Measurements from ENCODE around the gene C1QL4.

GRCh38 chr12:49283541-49284429, 53.2 kb downstream of the C1QL4 start:
- no peak for TF ChIP-seq CTCF (conservative IDR thresholded peaks at IDR 0.05 in 1 of 2, IDR thresholded peaks at IDR 0.05 in 1 of 2; ENCODE audit: extremely low read depth in 1 of 2, insufficient read depth in 1 of 2, low read depth in 1 of 2, low read length in 2 of 2)
- no peak for TF ChIP-seq EZH2 (IDR thresholded peaks at IDR 0.05; ENCODE audit: borderline replicate concordance, low read length)
